Measurements from ENCODE around the gene CCHCR1. TPM values are rescaled to one million over a fixed set of nuclear protein-coding genes. Genes with fewer than 3 reads are reported as not detected.

CCHCR1 gene
- total and polyA plus RNA-seq, 2 of the 8 experiments (the other 6 are each of a cell fraction or from before 2014, with no cell fraction given): 20.9 to 38.0 TPM

GRCh38 chr6:31096656-31097055 is 60.9 kb downstream of the CCHCR1 start:
- Histone ChIP-seq H3K9me3 (ENCODE audit: insufficient read depth in 2 of 2, low read depth in 1 of 2, low read length in 1 of 2) (no peaks in the 10 kb centered on the region), H3K4me3 (ENCODE audit: extremely low read depth in 1 of 4, insufficient read depth in 2 of 4, low read depth in 3 of 4, low read length in 4 of 4) (no peak overlapping the region), H3K27me3 (replicated peaks in 1 of 4; ENCODE audit: control insufficient read depth in 3 of 4, extremely low read depth in 1 of 4, insufficient read depth in 3 of 4, low read length in 3 of 4) (no peaks in the 10 kb centered on the region), H4K20me1 (replicated peaks in 1 of 2; ENCODE audit: control insufficient read depth in 1 of 2, insufficient read depth in 2 of 2, low read length in 2 of 2) (no peaks in the 10 kb centered on the region), H4K5ac (ENCODE audit: insufficient read length, low read depth, low read length) (no peak overlapping the region), H3K79me1 (ENCODE audit: low read depth, low read length) (no peaks in the 10 kb centered on the region), H3K14ac (ENCODE audit: insufficient read length) (no peak overlapping the region), H3K36me3 (ENCODE audit: control insufficient read depth in 2 of 4, insufficient read depth in 4 of 4, low read length in 3 of 4) (no peaks in the 10 kb centered on the region), H2BK5ac (ENCODE audit: low read depth, low read length) (no peak overlapping the region), H2AFZ (ENCODE audit: low read length) (no peak overlapping the region), H3K4me2 (ENCODE audit: insufficient read depth in 1 of 2, low read depth in 2 of 2, low read length in 2 of 2) (no peak overlapping the region), H2BK20ac (ENCODE audit: low read length) (no peak overlapping the region), H3K23me2 (ENCODE audit: low read depth, low read length) (no peaks in the 10 kb centered on the region), H2BK15ac (ENCODE audit: low read length) (no peak overlapping the region), H3K79me2 (ENCODE audit: control insufficient read depth in 1 of 2, insufficient read depth in 2 of 2, low read length in 2 of 2) (no peaks in the 10 kb centered on the region), H3K9ac (replicated peaks in 1 of 4; ENCODE audit: extremely low read depth in 1 of 4, low read depth in 3 of 4, low read length in 3 of 4) (no peak overlapping the region), H3K4ac (replicated peaks; ENCODE audit: insufficient read length, low read depth, low read length) (no peak overlapping the region), H3K27ac (ENCODE audit: low read depth, low read length) (no peak overlapping the region), H4K91ac (replicated peaks; ENCODE audit: insufficient read length, low read length) (no peak overlapping the region), H3K56ac (replicated peaks; ENCODE audit: insufficient read length, low read depth, low read length) (no peak overlapping the region), H2AK5ac (ENCODE audit: low read depth, low read length) (no peak overlapping the region), H3K18ac (ENCODE audit: extremely low read depth, low read length) (no peak overlapping the region; the same call in 1 of the 2 replicates), H3K4me1 (replicated peaks in 1 of 4; ENCODE audit: control insufficient read depth in 3 of 4, insufficient read depth in 4 of 4, low read length in 3 of 4) (peaks cover 0 to 3% (median 0%) of the 10 kb centered on the region in 4 experiments; a peak in 3 of 7 replicates), H2BK120ac (replicated peaks; ENCODE audit: low read depth, low read length) (no peak overlapping the region), H2BK12ac (ENCODE audit: low read depth, low read length) (no peak overlapping the region), H3K23ac (ENCODE audit: insufficient read length) (no peak overlapping the region), H4K8ac (ENCODE audit: extremely low read depth, insufficient read depth, low read length) (no peak overlapping the region)
- FAIRE-seq: no peak
- no peak for DNase-seq (ENCODE audit: low read depth in 1 of 2, low spot score in 2 of 2)
- 85% methylated on average over 5 of the region's 5 CpGs; no CpG with 5 or more reads in 1 of the 2 experiments for WGBS, 2 experiments (ENCODE audit: extremely low coverage in 1 of 2, insufficient coverage in 1 of 2, insufficient read length in 1 of 2, insufficient replicate concordance in 2 of 2, low coverage in 1 of 2, low lambda C conversion rate in 2 of 2, missing lambda C conversion rate in 1 of 2)
- ChIA-PET POLR2A (ENCODE audit: partially characterized antibody) (no interaction called here), CTCF (ENCODE audit: partially characterized antibody) (interaction anchor here (0.5 to 1.4 kb wide), 7 partner anchors 9 to 1271 kb away, joined by 3 to 7 read pairs (median 4); no protein-coding TSS in a partner anchor)
- TF ChIP-seq MAX (IDR thresholded peaks at IDR 0.05) (no peak), RFX5 (IDR thresholded peaks at IDR 0.05; ENCODE audit: borderline replicate concordance, low read depth, low read length) (no peak), CHD2 (IDR thresholded peaks at IDR 0.05; ENCODE audit: low read length) (no peak), JUN (IDR thresholded peaks at IDR 0.05; ENCODE audit: low read depth, low read length) (no peak), SIN3A (conservative IDR thresholded peaks at IDR 0.05 in 1 of 2, IDR thresholded peaks at IDR 0.05 in 1 of 2; ENCODE audit: low read depth in 1 of 2, low read length in 2 of 2) (no peak), RAD21 (IDR thresholded peaks at IDR 0.05 in 1 of 2, conservative IDR thresholded peaks at IDR 0.05 in 1 of 2; ENCODE audit: low read depth in 2 of 2, low read length in 2 of 2) (no peak), SP4 (IDR thresholded peaks at IDR 0.05; ENCODE audit: low read length) (no peak), POLR2AphosphoS5 (IDR thresholded peaks at IDR 0.05; ENCODE audit: low read depth, low read length) (no peak), EP300 (IDR thresholded peaks at IDR 0.05; ENCODE audit: borderline replicate concordance in 1 of 2, low read depth in 2 of 2, low read length in 2 of 2) (no peak), SIX5 (IDR thresholded peaks at IDR 0.05; ENCODE audit: low read depth, low read length) (no peak), NANOG (IDR thresholded peaks at IDR 0.05; ENCODE audit: insufficient read depth, low read depth, low read length, poor library complexity, severe bottlenecking) (no peak), TAF7 (optimal IDR thresholded peaks at IDR 0.05; ENCODE audit: borderline replicate concordance, low read depth, low read length) (no peak), POU5F1 (IDR thresholded peaks at IDR 0.05; ENCODE audit: low read depth, low read length) (no peak), ASH2L (IDR thresholded peaks at IDR 0.05; ENCODE audit: low read length) (no peak)
